AG09319 (cell line): ENCODE measurements around the gene RAD51B.

Experiments used
- DNase-seq: peaks from one replicate; pipeline ENCODE4 v3.0.0-alpha.2; 2010; ENCODE audit warnings: low read depth; ENCODE audit errors: extremely low read depth
- CTCF ChIP-seq: IDR thresholded peaks from 2 replicates; pipeline ENCODE4 v1.5.1; 2011; ENCODE audit warnings: low read depth, mild to moderate bottlenecking, inconsistent platforms, low read length, moderate library complexity

The RAD51B gene

GRCh38 chr14:68636597-68636996, 817.0 kb downstream of the RAD51B start:
- DNase-seq, result no peak
- TF ChIP-seq CTCF, result no peak

GRCh38 chr14:68637106-68638021, 817.8 kb downstream of the RAD51B start:
- DNase-seq, result no peak
- TF ChIP-seq CTCF, result no peak

- no peak for DNase-seq
Observed at GRCh38 chr14:68638141-68638999, 818.8 kb downstream of the RAD51B start.

GRCh38 chr14:68639000-68639757, 819.6 kb downstream of the RAD51B start:
- no peak for DNase-seq
- no peak for TF ChIP-seq CTCF

More at GRCh38 chr14:68638141-68638999, 818.8 kb downstream of the RAD51B start:
- TF ChIP-seq CTCF, result no peak

GRCh38 chr14:68639758-68640574, 820.4 kb downstream of the RAD51B start:
- DNase-seq, result no peak
- TF ChIP-seq CTCF, result no peak

- no peak for TF ChIP-seq CTCF
- no peak for DNase-seq
Observed at GRCh38 chr14:68643673-68644072, 824.1 kb downstream of the RAD51B start.
